ENCODE results near the gene THADA.

GRCh38 chr2:43473767-43474166, 122.1 kb downstream of the THADA start:
- TF ChIP-seq ZBTB43 (CRISPR knock-in tag; IDR thresholded peaks at IDR 0.05) = no peak
- TF ChIP-seq, protein P1, sequence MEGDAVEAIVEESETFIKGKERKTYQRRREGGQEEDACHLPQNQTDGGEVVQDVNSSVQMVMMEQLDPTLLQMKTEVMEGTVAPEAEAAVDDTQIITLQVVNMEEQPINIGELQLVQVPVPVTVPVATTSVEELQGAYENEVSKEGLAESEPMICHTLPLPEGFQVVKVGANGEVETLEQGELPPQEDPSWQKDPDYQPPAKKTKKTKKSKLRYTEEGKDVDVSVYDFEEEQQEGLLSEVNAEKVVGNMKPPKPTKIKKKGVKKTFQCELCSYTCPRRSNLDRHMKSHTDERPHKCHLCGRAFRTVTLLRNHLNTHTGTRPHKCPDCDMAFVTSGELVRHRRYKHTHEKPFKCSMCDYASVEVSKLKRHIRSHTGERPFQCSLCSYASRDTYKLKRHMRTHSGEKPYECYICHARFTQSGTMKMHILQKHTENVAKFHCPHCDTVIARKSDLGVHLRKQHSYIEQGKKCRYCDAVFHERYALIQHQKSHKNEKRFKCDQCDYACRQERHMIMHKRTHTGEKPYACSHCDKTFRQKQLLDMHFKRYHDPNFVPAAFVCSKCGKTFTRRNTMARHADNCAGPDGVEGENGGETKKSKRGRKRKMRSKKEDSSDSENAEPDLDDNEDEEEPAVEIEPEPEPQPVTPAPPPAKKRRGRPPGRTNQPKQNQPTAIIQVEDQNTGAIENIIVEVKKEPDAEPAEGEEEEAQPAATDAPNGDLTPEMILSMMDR (IDR thresholded peaks at IDR 0.05) = no peak
